NCI-H82 treated with DMSO at 0.1 percent for 48 hours (cell line): Measurements from ENCODE around the gene ATP8B3.
A peak's percentile ranks its signal among the peaks of the same experiment; 100 is the strongest.

Experiments
- DNase-seq: peaks from one replicate; lab custom pipeline; 2025; ENCODE audit not compliant: unreplicated experiment; lab: John Stamatoyannopoulos, UW

The ATP8B3 gene

DNA sequence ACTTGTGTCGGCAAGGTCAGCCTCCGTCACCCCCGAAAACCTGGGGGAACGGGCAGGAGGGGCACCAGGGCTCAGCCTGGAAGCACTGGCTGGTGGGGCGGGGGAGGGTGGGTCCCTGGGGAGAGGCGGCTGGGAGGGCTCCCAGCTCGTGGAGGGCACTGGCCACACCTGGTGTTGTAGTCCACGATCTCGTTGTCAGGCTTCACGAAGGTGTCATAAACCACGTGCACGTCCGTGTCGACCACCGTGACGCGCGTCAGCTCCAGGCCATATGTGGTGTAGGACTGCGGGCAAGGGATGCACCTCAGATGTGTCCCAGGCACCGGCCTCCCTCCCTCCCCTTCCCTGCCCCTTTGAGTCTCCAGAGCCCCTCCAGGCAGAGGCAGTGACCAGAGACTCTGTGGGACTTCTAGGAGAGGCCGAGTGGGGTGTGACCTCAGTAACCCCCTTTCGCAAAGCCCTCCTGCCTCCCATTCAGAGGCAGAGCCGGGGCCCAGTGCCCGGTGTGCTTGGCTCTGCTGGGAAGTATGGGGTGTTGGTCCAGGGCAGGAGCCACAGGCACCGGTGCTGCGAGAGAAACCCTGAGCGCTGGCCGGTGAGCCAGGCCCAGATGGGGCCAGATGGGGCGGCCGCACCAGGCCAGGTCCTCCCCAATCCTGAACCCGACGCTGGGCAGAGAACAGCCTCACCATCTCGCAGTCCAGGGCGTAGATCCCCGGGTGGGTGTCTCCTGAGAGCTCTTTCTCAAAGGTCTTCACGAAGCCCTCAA lies 4.6 kb upstream of the ATP8B3 start:
- DNase-seq = no peak

DNA sequence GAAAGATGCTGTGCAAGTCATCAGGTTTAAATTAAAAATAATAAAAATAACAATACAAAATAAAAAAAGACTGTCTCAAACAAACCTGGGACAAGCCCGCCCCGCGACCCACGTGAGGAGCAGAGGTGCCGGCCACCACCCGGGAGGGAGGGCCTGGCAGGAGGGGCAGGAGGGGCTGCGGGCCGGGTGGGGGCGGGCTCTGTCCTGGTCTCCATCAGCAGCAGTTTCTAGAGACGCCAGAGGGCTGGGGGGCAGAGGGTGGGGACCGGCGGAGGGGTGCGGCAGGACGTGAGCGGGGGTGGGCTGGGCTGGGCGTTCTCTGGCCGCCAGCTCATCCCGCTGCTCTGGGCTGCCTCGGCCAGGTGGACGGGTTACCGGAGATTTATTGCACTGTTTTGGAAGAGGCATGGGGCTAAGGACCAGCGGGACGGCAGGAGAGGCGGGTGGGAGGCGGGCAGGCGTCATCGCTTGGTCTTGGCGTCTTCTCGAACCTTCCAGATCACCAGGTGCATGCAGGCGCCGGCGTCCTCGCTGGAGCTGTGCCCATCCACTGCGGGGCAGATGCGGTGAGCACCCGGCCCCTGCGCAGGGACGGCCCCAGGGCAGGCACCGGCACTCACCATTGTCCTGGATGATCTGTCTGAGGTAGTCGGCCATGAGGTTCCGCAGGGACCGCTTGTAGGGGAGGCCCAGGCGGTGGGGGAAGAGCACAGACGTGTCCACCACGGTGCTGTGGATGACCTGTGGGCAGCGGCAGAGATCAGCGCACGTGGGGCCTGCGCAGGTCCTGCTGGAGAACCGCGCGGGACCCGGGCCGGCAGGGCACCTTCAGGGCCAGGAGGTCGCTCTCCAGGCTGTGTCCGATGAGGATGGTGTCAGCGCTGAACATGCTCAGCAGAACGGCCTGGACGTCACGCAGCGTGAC lies 3.8 kb upstream of the ATP8B3 start:
- no peak for DNase-seq

DNA sequence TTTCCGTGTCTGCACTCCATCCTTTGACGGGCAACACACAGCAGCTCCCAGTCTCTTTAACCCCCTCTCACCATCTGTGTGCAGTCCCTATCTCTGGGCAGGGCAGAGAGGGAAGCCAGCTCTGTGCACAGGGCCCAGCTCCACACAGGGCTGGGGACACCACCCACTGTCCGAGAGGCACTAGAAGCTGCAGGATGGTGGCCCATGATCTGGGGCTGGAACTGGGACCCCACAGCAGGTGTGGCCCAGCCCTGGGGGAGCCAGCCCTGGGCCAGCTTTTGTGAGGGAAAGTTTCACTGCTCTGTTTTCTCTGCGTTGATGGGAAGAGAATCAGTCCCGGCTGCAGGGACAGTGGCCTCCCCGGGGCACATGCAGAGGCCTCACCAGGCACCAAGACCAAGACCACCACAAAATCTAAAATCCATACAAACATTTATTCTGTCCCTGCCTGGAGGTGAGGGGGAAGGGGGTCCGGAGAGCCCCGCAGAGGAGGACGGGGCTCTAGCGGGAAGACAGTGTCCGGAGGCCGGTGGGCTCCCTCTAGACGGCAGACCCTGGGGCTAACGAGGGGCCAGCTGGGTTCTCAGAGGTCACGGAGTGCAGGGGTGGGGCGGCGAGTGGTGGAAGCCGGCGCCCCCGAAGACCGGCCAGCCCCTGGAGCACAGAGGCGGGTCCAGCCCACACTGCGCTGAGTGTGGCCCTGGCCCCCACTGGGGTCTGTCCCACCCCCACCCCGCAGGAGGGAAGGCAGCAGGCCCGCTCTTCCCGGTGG lies 2.9 kb upstream of the ATP8B3 start:
- DNase-seq = no peak

DNA sequence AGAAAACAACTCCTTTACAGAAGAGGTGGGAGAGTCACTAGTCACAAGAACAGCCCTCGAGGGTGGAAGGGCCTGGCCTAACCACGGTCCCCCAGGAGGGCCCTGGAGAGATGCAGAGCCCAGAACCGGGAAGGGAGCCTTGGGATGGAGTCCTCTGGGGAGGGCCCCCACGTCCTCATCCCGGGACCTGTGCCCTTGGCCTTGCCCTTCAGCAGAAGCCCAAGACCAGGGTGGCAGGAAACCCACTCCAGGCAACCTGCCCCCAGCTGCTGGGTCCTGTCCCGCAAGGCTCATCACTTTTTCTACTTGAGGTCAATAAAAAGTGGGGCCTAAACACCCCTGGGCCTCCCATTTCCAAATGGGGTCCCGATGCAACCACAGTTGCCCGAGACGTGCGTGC lies 2.3 kb upstream of the ATP8B3 start:
- no peak for DNase-seq

DNA sequence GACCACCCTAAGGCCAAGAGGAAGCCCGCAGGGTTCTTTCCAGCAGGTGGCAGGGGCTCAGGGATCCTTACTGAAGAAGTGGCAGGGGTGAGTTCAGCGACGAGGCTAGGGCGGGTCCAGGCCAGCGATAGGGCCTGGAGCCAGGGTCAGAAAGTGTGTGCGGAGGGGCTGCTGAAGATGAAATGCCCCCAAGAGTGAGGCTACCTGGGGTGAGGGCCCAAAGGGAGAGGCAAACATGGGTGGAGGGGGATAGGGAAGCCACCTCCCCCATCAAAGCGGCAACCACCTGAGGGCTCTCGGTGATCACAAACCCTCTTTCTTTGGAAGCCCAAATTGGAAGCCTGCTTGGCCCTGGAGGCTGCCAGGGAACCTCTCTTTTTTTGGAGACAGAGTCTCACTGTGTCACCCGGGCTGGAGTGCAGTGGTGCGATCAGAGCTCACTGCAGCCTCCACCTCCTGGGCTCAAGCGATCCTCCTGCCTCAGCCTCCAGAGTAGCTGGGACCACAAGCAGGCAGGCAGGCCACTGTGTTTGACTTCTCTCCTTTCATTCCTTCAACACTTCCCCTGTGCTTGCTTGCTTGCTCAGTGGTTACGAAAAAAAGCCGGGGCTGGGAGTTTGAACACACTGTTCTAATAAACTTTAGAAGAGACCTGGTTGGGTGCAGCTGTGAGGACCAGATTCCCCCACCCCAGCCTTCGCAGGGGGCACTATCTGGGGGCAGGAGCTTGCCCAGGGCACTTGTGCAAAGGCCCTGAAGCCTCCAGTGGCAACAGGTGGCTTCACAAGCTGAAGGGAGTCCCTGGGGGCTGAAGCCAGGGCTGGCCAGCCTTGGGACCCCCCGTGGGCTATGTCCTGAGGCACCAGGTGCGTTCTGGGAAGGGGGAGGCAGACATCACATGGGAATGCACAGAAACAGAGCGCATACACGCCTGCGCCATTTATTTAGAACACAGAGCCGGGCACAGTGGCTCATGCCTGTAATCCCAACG lies 1.4 kb upstream of the ATP8B3 start:
- no peak for DNase-seq

DNA sequence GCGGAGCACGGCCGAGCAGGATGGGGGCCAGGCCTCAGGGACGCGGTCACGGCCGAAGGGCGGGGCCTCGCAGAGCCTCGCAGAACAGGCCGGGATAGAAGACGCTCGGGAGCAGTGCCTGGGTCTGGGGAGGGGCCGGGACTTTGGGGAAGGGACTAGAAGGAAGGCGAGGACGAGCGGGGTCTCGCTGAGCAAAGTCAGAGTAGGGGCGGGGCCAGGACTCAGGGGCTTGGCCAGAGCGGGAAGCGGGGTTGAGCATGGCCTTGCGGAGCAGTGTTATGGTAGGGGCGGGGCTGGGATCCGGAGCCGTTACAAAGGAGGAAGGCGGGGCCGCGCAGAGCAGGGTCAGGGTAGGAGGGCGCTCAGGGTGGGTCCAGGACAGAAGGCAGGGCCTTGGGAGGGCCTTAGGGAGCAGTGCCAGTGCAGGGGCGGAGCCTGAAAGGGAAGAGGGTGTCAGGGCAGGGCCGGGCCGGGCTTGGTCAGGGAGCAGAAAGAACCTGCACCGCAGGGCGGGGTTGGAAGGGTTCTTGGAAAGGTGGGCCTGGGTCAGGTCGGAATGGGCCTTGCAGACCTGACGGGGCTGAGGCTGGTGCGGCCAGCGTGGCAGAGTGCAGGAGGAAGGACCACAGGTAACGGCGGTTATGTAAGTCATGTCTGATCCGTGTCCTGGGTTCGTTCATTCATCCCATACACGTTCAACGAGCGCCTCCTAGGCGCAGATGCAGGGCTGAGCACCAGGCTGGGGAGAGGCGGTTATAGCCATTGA lies 533 bp upstream of the ATP8B3 start:
- DNase-seq = peak; percentile 85

DNA sequence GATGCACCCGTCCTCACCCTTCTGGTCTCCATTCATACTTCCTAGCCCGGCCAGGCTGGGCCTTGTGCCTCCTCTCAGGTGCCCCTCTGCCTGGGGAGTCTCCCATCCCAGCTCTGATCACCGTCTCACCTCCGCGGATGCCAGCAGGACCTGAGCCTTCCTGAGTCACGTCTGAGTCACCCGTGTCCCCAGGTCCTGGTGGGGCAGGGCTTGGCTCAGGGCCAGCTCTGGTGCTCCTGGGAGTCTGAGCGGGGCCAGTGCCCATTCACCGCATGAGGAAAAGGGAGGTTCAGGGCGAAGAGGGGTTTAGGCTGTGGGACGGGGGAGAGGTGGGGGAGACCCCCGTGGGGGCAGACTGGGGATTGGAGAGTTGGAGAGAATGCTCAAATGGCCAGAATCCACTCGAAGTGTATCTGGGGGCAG lies 593 bp downstream of the ATP8B3 start:
- DNase-seq = no peak

DNA sequence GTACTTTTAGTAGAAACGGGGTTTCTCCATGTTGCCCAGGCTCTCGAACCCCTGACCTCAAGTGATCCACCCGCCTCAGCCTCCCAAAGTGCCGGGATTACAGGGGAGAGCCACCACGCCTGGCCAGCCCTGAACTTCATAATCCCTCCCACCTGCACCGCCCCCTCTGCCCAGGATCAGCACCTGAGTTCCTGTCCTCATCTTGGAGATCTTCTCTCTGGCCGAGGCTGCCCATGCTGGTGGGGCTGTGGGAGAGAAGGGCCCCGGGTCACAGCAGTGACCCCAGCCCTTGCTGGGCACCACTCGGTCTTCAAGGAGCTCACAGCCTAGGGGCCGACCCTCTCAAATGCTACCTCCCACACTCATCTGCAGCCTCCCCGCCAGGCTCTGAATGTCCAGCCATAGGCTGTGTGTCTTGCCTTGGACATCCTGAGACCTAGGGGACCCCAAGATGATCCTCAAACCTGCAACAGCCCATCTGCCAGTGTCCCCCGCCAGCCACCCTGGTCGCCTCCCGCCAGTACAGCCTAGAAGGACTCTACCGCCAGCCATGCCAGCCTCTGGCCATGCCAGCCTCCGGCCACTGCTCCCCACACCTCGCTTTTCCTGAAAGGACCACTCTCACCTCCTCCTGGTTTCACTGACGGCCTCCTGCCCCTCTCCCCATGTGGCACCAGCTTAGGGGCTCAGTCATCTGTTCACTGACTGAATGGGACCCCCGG lies 1.5 kb downstream of the ATP8B3 start:
- DNase-seq = no peak

DNA sequence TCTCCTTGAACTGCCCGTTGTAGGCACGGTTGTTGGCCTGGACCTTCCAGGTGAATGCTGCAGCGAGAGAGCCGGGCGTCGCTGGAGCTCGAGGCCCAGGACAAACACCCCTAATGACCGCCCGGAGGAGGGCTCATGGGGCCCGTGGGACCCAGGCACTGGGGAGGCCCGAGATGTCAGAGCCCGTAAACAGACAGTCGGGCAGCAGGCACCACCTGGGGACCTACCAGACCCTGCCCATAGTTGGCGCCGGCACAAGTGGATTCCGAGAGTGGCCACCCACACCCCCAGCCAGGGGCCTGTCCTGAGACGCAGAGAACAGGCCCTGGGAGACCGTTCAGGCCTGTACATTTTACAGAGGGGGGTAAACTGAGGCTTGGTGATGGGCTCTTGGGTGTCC lies 2.4 kb downstream of the ATP8B3 start:
- no peak for DNase-seq

DNA sequence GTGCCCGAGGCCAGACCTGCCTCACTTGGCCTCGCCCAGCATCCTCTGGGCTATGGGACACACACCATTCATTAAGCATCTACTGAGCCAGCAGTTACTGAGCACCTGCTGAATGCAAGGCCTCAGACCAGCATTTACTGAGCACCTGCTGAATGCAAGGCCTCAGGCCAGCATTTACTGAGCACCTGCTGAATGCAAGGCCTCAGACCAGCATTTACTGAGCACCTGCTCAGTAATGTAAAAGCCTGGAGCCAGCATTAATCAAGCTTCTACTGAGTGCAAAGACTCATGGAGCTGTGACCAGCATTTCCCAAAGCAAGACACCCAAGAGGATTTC lies 3.7 kb downstream of the ATP8B3 start:
- DNase-seq = no peak

DNA sequence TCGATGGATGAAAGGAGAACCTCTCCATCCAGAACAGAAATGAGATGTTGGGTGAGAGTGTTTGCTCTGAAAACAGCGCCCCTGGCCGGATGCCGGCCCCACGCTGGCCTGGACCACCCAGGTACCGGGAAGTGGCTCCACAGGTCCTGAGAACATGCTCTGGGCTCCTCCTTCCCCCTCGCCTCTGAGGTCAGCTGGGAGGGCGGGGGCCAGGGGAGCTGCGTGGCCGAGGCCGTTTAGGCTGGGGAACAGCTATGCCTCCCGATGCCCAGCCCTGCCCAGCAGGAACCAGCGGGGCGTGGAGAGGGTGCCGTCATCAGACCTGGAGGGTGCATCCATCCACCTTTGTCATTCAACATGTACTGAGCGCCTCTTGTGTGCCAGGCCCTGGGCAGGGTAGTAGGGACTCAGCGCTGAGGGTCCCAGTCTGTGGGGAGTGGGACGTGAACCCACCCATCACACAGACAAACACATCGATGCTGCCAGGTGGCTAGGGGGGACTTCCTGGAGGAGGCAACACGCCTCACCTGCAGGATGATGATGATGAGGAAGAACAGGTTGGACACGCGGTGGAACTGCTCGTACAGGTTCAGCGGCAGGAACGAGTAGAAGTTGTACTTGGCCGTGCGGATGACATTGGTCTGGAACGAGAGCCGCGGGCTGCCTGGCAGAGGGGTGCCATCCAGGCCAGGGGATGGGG lies 4.2 kb downstream of the ATP8B3 start:
- no peak for DNase-seq

DNA sequence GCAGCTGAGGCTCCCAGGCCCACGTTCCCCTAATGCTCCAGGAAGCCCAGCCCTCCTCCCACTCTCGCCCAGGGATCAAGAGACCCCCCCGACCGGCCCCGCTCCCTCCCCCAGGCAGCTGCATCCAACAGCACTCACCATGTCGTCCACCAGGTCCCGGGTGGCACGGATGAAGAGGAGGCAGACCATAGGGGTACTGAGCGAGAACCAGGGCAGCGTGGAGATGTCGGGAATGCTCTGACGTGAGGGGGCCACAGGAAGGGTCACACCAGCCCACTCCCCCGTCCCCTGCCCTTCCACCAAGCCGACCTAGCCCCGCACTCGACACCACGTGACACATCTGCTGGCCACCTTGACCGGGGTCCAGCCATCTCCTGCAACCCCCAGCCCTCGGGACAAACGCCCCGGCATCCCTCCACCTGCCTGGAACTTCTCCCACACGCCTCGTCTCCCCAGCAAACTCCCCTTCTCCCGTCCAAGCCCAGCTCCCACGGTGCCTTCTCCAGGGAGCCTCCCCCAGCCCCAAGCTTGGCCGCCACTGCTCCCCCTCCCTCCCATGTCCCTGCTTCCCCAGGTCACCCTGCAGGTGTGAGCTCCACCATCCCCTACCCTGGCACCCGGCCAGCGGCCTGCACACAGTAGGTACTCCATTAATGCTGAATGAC lies 4.9 kb downstream of the ATP8B3 start:
- DNase-seq = no peak

DNA sequence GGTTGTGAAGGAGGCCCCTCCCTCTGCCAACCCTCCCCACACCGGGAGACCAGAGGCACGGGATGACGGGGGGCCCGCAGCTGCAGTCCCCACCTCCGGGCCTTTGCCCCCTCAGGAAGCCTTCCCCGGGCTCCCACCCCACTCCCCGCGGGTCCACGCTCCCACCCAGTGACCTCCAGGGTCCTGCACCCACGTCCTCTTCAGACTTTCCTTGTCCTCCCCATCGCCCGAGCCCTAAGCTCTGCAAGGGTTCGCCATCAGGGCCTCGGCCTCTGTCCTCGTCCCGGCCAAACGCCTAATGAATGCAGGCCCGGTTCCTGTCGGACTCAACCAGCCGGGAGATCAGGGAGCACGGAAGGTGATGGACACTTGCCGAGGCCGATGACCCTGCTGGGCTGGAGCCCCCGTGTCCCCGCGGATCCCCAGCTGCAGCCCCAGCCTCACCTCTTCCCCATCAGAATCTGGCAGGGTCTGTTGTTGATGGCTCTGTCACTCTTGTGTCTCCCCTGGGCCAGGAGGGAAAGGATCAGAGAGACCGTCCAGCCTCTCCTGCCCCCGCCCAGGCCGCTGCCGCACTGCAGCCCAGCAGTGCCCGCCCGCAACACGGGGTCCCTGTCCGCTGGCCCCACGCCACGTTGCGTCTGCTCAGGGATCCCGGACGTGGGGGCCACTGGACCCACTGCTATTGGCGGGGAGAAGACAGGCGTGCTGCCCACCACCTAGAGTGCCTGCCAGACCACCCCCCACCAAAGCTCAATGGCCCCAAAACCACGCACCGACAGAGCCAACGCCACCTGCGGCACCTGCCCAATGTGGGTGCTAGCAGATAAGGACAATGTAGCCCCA lies 5.7 kb downstream of the ATP8B3 start:
- DNase-seq = no peak

DNA sequence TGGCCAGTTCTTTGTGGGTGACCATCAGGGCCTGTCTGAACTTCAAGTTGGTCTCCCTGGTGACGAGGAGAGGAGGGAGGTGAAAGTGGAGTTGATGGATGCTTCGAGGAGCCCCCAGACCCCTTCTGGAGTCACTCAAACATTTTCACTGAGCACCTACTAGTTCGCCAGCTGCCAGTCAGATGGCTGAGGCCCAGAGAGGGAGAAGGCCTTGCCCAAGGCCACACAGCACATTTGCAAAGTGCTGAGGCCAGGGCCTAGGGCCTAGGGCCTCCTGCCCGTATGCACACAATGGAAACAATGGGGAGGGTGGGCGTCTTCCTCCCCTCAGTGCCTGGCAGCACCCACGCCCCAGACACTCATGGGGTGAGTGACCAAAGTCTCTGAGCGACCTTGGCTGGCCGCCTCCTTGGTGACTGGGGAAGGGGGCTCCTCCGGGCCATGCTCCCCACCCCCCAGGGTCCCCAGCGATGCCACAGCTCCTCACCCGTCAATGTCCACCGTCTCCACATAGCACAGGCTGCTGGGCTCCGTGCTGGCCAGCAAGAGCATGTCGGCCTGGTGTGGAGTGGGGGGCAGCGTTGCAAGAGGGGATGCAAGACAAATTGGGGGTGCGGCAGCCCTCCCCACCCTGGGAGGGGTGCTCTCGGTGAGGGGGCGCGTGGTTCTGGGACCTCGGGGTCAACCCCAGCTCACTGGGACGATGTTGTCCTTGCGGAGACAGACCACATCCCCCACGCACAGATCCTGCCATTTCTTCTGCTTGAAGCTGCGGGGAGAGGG lies 6.5 kb downstream of the ATP8B3 start:
- DNase-seq = no peak

DNA sequence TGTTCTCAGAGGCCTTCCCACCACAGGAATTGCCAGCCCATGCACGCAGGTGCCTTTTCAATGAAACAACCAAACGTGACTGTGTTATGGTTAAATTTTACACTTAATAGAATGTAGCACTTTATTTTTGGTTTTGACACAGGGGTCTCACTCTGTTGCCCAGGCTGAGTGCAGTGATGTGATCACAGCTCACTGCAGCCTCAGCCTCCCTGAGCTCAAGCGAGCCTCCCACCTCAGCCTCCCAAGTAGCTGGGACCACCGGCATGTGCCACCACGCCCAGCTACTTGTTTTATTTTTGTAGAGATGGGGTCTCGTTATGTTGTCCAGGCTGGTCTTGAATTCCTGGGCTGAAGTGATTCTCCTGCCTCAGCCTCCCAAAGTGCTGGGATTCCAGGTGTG lies 7.2 kb downstream of the ATP8B3 start:
- DNase-seq = no peak

DNA sequence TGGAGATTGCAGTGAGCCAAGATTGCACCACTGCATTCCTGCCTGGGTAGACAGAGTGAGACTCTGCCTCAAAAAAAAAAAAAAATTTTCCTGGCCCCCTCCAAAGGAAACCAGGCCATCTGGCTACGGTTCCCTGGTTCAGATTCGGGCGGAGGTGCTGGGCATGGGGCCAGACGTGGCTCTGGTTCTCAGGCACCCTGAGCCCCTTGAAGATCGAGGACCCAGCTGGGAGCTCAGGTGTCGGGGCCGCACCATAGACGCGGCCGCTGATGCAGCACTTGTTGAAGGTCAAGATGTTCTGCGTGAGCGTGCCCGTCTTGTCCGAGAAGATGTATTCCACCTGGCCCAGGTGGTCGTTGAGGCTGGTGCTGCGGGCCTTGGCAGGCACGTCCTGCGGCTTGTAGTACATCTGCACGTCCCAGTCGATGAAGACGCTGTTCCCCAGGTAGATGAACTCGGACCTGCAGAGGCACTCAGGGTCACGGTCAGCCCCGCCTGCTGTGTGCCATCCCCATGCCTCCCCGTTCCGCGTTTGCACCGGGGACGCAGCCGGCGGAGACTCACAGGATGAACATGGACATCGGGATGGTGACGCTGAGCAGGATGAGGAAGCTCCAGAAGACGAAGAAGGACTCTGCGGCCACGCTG lies 12.3 kb downstream of the ATP8B3 start:
- no peak for DNase-seq
